Testis (tissue), 2 donors: ENCODE measurements around the gene MYRFL.

Source experiments
- CTCF ChIP-seq, 3 experiments: fragments of 450-650 bp in 2 of 3; fragments of 200-600 bp in 1 of 3; sonication (generic) in 1 of 3; IDR thresholded peaks; one replicate each; pipeline ENCODE4 v1.5.1; 2016 to 2019; ENCODE audit warnings: antibody characterized with exemption in 3 of 3, mild to moderate bottlenecking in 2 of 3, moderate library complexity in 1 of 3
- POLR2A ChIP-seq: fragments of 450-650 bp; IDR thresholded peaks from one replicate; pipeline ENCODE4 v1.6.1; 2017; ENCODE audit warnings: antibody characterized with exemption, mild to moderate bottlenecking, moderate library complexity

DNA sequence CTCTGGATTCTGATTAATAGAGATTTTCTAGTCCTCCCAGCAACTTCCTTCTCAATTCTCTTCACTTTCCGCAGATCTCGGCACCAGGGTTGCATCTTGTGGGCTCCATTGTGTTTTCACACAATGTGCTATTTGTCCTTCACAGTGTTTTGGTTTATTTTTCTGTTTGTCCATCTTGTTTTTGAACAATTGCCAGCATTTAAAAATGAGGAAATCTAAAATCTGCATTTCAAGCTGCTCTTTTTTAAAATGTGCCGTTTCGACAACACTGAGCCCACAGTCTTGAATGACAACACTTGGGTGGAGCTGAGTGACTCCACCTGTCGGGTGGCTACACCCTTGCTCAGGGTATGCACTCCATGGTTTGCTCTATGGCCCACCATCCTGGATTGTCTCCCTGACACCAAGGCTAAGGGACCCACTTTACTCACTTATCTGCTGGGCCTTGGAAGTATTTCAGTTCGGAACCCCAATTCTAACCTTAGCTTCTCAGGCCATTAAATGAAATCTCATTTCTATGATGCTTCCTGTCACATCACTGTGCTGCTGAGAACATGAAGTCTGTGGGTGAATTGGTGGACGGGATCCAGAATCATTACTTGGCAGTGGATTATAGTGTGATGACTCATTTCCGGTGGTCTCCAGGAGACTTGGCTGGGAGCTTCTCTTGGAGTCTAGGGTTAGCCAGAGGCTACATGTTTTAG lies 3.4 kb upstream of the MYRFL start:
- TF ChIP-seq CTCF (IDR thresholded peaks at IDR 0.05) = no peak
- TF ChIP-seq POLR2A = no peak
